ENCODE measurements around the gene NDUFAF2. TPM values are rescaled to one million over a fixed set of nuclear protein-coding genes. Genes with fewer than 3 reads are reported as not detected.
"Not testable (repeated sequence)": the region's sequence is repeated elsewhere in the genome, so short reads cannot be mapped to it uniquely, and the experiment has no call there.

The NDUFAF2 gene
- total and polyA plus RNA-seq, 2 experiments from 2014 or later, result 31.6 to 155 TPM

DNA sequence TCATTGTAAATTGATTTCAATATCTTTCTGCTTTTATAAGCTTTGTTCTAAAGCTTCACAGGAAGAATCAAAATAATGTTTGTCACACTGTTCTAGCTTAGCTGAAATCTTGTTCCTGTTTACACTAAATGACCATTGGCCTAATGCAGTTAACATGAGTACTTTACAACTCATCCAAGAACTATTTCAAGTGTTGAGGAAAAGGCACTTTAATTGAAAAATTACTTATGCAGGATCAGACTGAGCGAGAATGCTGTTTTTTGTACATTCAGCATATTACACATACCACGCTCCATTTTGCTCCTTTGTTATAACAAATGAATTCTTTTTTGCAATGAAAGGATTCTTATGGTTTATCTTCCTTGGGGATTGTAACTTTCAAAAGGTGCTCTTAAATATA, 239.7 kb downstream of the NDUFAF2 start (continued):
- TF ChIP-seq, protein P1, sequence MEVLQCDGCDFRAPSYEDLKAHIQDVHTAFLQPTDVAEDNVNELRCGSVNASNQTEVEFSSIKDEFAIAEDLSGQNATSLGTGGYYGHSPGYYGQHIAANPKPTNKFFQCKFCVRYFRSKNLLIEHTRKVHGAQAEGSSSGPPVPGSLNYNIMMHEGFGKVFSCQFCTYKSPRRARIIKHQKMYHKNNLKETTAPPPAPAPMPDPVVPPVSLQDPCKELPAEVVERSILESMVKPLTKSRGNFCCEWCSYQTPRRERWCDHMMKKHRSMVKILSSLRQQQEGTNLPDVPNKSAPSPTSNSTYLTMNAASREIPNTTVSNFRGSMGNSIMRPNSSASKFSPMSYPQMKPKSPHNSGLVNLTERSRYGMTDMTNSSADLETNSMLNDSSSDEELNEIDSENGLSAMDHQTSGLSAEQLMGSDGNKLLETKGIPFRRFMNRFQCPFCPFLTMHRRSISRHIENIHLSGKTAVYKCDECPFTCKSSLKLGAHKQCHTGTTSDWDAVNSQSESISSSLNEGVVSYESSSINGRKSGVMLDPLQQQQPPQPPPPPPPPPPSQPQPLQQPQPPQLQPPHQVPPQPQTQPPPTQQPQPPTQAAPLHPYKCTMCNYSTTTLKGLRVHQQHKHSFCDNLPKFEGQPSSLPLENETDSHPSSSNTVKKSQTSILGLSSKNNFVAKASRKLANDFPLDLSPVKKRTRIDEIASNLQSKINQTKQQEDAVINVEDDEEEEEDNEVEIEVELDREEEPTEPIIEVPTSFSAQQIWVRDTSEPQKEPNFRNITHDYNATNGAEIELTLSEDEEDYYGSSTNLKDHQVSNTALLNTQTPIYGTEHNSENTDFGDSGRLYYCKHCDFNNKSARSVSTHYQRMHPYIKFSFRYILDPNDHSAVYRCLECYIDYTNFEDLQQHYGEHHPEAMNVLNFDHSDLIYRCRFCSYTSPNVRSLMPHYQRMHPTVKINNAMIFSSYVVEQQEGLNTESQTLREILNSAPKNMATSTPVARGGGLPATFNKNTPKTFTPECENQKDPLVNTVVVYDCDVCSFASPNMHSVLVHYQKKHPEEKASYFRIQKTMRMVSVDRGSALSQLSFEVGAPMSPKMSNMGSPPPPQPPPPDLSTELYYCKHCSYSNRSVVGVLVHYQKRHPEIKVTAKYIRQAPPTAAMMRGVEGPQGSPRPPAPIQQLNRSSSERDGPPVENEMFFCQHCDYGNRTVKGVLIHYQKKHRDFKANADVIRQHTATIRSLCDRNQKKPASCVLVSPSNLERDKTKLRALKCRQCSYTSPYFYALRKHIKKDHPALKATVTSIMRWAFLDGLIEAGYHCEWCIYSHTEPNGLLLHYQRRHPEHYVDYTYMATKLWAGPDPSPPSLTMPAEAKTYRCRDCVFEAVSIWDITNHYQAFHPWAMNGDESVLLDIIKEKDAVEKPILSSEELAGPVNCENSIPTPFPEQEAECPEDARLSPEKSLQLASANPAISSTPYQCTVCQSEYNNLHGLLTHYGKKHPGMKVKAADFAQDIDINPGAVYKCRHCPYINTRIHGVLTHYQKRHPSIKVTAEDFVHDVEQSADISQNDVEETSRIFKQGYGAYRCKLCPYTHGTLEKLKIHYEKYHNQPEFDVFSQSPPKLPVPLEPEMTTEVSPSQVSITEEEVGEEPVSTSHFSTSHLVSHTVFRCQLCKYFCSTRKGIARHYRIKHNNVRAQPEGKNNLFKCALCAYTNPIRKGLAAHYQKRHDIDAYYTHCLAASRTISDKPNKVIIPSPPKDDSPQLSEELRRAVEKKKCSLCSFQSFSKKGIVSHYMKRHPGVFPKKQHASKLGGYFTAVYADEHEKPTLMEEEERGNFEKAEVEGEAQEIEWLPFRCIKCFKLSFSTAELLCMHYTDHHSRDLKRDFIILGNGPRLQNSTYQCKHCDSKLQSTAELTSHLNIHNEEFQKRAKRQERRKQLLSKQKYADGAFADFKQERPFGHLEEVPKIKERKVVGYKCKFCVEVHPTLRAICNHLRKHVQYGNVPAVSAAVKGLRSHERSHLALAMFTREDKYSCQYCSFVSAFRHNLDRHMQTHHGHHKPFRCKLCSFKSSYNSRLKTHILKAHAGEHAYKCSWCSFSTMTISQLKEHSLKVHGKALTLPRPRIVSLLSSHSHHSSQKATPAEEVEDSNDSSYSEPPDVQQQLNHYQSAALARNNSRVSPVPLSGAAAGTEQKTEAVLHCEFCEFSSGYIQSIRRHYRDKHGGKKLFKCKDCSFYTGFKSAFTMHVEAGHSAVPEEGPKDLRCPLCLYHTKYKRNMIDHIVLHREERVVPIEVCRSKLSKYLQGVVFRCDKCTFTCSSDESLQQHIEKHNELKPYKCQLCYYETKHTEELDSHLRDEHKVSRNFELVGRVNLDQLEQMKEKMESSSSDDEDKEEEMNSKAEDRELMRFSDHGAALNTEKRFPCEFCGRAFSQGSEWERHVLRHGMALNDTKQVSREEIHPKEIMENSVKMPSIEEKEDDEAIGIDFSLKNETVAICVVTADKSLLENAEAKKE (CRISPR knock-in tag; IDR thresholded peaks at IDR 0.05), result no peak
- TF ChIP-seq EZH2phosphoT487 (IDR thresholded peaks at IDR 0.05; ENCODE audit: unreplicated experiment) (no peak), POLR2AphosphoS5 (IDR thresholded peaks at IDR 0.05; ENCODE audit: low read depth) (no peak), EZH2 (IDR thresholded peaks at IDR 0.05; ENCODE audit: low read depth, unreplicated experiment) (no peak), ZNF114 (CRISPR knock-in tag; IDR thresholded peaks at IDR 0.05) (no peak)

DNA sequence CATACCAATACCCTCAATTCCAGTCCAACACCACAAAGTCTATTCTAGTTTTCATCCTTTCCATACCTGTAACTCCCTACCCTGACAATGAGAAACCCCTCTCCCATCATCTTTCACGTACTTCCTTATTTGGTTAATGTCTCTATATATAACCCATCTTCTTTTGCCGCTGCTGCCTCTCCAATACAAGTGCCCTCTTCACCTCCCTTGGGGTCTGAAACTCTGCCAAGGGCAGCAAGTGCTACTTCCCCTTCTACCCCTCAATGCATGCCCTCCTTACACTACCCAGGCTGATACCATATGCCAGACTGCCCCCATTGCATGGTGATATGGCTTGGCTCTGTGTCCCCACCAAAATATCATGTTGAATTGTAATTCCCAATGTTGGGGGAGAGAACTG, 241.6 kb downstream of the NDUFAF2 start:
- no peaks in the 10 kb centered on the region for H3F3A ChIP-seq (replicated peaks; ENCODE audit: low read depth)
- ATAC-seq, result no peak
- peaks cover 2% of the 10 kb centered on the region for H3K27me3 Mint-ChIP-seq (ENCODE audit: insufficient read depth, low read depth, poor library complexity)

DNA sequence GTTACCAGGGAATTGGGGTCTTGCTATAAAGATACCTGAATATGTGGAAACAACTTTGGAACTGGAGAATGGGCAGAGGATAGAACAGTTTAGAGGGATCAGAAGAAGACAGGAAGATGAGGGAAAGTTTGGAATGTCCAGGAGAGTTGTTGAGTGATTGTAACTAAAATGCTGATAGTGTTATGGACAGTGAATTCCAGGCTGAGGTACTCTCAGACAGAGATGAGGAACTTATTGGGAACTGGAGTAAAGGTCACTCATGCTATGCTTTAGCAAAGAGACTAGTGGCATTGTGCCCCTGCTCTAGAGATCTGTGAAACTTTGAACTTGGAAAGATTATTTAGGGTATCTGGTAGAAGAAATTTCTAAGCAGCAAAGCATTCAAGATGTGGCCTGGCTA, 242.3 kb downstream of the NDUFAF2 start:
- H3K27me3 ChIP-seq (ENCODE audit: insufficient read depth); H3K27me3 Mint-ChIP-seq (ENCODE audit: insufficient read depth, low read depth, poor library complexity); H3K4me3 ChIP-seq; DNase-seq (ENCODE audit: low spot score); H3K9me3 Mint-ChIP-seq; H3F3A ChIP-seq (replicated peaks; ENCODE audit: low read depth); H3K27ac Mint-ChIP-seq; ATAC-seq; H3K36me3 ChIP-seq (ENCODE audit: insufficient read depth); H2AFZ ChIP-seq; H3K9me2 ChIP-seq (ENCODE audit: insufficient read depth); H3K4me3 Mint-ChIP-seq; H3K27ac ChIP-seq (ENCODE audit: low read depth); H4K20me1 ChIP-seq (replicated peaks; ENCODE audit: insufficient read depth); H3K79me2 ChIP-seq (replicated peaks; ENCODE audit: insufficient read depth); H3K36me3 Mint-ChIP-seq (ENCODE audit: low read depth): not testable (repeated sequence)
- peaks cover 14% of the 10 kb centered on the region for H3K4me1 Mint-ChIP-seq
- H3K4me1 ChIP-seq (ENCODE audit: insufficient read depth), result peaks cover 16% of the 10 kb centered on the region; the same call in 1 of the 2 replicates
- 0 out of 2 replicates have a peak overlapping the region, but pooled peaks have one; percentile 16 for H3K4me2 ChIP-seq

More for the DNA sequence above, 241.6 kb downstream of the NDUFAF2 start:
- peaks cover 14% of the 10 kb centered on the region for H3K4me1 Mint-ChIP-seq
- no peak overlapping the region for H3K4me3 Mint-ChIP-seq
- H3K4me1 ChIP-seq (ENCODE audit: insufficient read depth), result peaks cover 16% of the 10 kb centered on the region; the same call in 1 of the 2 replicates
- H3K36me3 Mint-ChIP-seq (ENCODE audit: low read depth), result peaks cover 4% of the 10 kb centered on the region; the same call in 2 of the 3 replicates
- TF ChIP-seq EZH2phosphoT487 (IDR thresholded peaks at IDR 0.05; ENCODE audit: unreplicated experiment), result no peak
- H4K20me1 ChIP-seq (replicated peaks; ENCODE audit: insufficient read depth), result no peaks in the 10 kb centered on the region
- H3K4me2 ChIP-seq, result no peak overlapping the region
- H3K27ac Mint-ChIP-seq, result no peak overlapping the region
- H3K4me3 ChIP-seq, result no peak overlapping the region
- H3K79me2 ChIP-seq (replicated peaks; ENCODE audit: insufficient read depth), result no peaks in the 10 kb centered on the region
- H3K9me2 ChIP-seq (ENCODE audit: insufficient read depth), result peaks cover 3% of the 10 kb centered on the region
- H3K27ac ChIP-seq (ENCODE audit: low read depth), result no peak overlapping the region
- H2AFZ ChIP-seq, result no peak overlapping the region
- H3K9me3 Mint-ChIP-seq, result no peaks in the 10 kb centered on the region; the same call in 1 of the 3 replicates
- DNase-seq (ENCODE audit: low spot score), result no peak
- H3K27me3 ChIP-seq (ENCODE audit: insufficient read depth), result no peaks in the 10 kb centered on the region
- H3K36me3 ChIP-seq (ENCODE audit: insufficient read depth), result no peaks in the 10 kb centered on the region

Data from GM23338 (cell line).